DND-41 (cell line): ENCODE measurements around the gene PDZD4.

Experiments used
- ATAC-seq: fragments of 200-7000 bp; cut with Tn5 transposase; 3 replicates; pipeline ENCODE4 v1.9.1; 2021; ENCODE audit warnings: low read depth; ENCODE audit not compliant: insufficient read depth
- DNase-seq: peaks from one replicate; pipeline ENCODE4 v3.0.0-alpha.2; 2020
- H2AFZ ChIP-seq: 2 replicates; pipeline ENCODE4 v1.6.0; 2012; ENCODE audit warnings: low read depth, low read length
- H3K27ac ChIP-seq: 2 replicates; pipeline ENCODE4 v1.5.1; 2012; ENCODE audit warnings: low read length, inconsistent platforms
- H3K27me3 ChIP-seq: fragments of 200-600 bp; sonication (generic); 2 replicates; pipeline ENCODE4 v1.6.0; 2012; ENCODE audit warnings: low read length, mild to moderate bottlenecking, inconsistent platforms; ENCODE audit not compliant: insufficient read depth, poor library complexity
- H3K36me3 ChIP-seq: 2 replicates; pipeline ENCODE4 v1.5.1; 2012; ENCODE audit warnings: low read length, inconsistent platforms; ENCODE audit not compliant: insufficient read depth
- H3K4me1 ChIP-seq: 2 replicates; pipeline ENCODE4 v1.5.1; 2012; ENCODE audit warnings: mild to moderate bottlenecking, low read length; ENCODE audit not compliant: insufficient read depth
- H3K4me2 ChIP-seq: 2 replicates; pipeline ENCODE4 v1.6.0; 2012; ENCODE audit warnings: mild to moderate bottlenecking, moderate library complexity, low read length, inconsistent platforms; ENCODE audit not compliant: insufficient read depth
- H3K4me3 ChIP-seq, 2 experiments: fragments of 200-600 bp in 1 of 2; shearing (Covaris generic) in 1 of 2; 2 replicates each; pipeline ENCODE4 v1.5.1; 2012 to 2016; ENCODE audit warnings: inconsistent platforms in 2 of 2, low read length in 2 of 2, mild to moderate bottlenecking in 2 of 2, low read depth in 1 of 2, moderate library complexity in 1 of 2
- H3K79me2 ChIP-seq: 2 replicates; pipeline ENCODE4 v1.6.0; 2012; ENCODE audit warnings: low read length, inconsistent platforms; ENCODE audit not compliant: insufficient read depth
- H3K9ac ChIP-seq: 2 replicates; pipeline ENCODE4 v1.6.0; 2012; ENCODE audit warnings: low read depth, mild to moderate bottlenecking, inconsistent platforms, low read length, moderate library complexity
- H3K9me3 ChIP-seq: 2 replicates; pipeline ENCODE4 v1.5.1; 2012; ENCODE audit warnings: low read length, moderate library complexity, mild to moderate bottlenecking, inconsistent platforms; ENCODE audit not compliant: insufficient read depth, severe bottlenecking
- H4K20me1 ChIP-seq: 2 replicates; pipeline ENCODE4 v1.6.0; 2012; ENCODE audit warnings: low read length; ENCODE audit not compliant: insufficient read depth
- CTCF ChIP-seq: IDR thresholded peaks from 2 replicates; pipeline ENCODE4 v1.5.1; 2012; ENCODE audit warnings: borderline replicate concordance, low read length, moderate library complexity, mild to moderate bottlenecking; ENCODE audit not compliant: poor library complexity, severe bottlenecking; ENCODE audit errors: extremely low read depth
- EZH2 ChIP-seq: IDR thresholded peaks from 3 replicates; pipeline ENCODE4 v1.6.1; 2012; ENCODE audit warnings: borderline replicate concordance, low read depth, mild to moderate bottlenecking, moderate library complexity, low read length, inconsistent platforms; ENCODE audit not compliant: severe bottlenecking

PDZD4 gene

GRCh38 chrX:153794018-153794896, 36.1 kb downstream of the PDZD4 start, which contains the start of the genes IDH3G and SSR4:
Gene IDH3G (minus strand): TSS chrX:153794375. CDS start chrX:153794326, 49 bp downstream.
Gene SSR4 (plus strand): TSS chrX:153794668. CDS start chrX:153794688, 20 bp downstream.
- no peak for TF ChIP-seq CTCF
- TF ChIP-seq EZH2, result no peak
- DNase-seq (peak; percentile 94), ATAC-seq (peak; percentile 87)
- Histone ChIP-seq H3K27me3 (no peaks in the 10 kb centered on the region), H4K20me1 (peaks cover 42% of the 10 kb centered on the region), H3K79me2 (peaks cover 64% of the 10 kb centered on the region), H3K36me3 (peaks cover 65% of the 10 kb centered on the region), H3K4me3 (peak within 1 kb of the TSS; percentile 94 to 97), H3K4me1 (peaks cover 39% of the 10 kb centered on the region), H2AFZ (peak within 1 kb of the TSS; percentile 81), H3K9ac (peak within 1 kb of the TSS; percentile 79), H3K9me3 (no peaks in the 10 kb centered on the region), H3K27ac (peak within 1 kb of the TSS; percentile 94), H3K4me2 (peak within 1 kb of the TSS; percentile 93)

GRCh38 chrX:153793291-153793690, 37.1 kb downstream of the PDZD4 start:
- Histone ChIP-seq H3K4me1 (peaks cover 39% of the 10 kb centered on the region), H3K9me3 (no peaks in the 10 kb centered on the region), H3K4me3 (peak overlapping the region; percentile 53 to 97; a peak in 3 of 4 replicates), H3K79me2 (peaks cover 64% of the 10 kb centered on the region), H3K36me3 (peaks cover 67% of the 10 kb centered on the region), H3K27ac (peak overlapping the region; percentile 94), H3K9ac (peak overlapping the region; percentile 79), H3K4me2 (peak overlapping the region; percentile 82), H3K27me3 (no peaks in the 10 kb centered on the region), H4K20me1 (peaks cover 38% of the 10 kb centered on the region), H2AFZ (peak overlapping the region; percentile 81; the same call in 1 of the 2 replicates)
- TF ChIP-seq EZH2, result no peak
- DNase-seq (no peak), ATAC-seq (no peak)

- Histone ChIP-seq H4K20me1 (peaks cover 35% of the 10 kb centered on the region), H3K4me1 (peaks cover 39% of the 10 kb centered on the region), H3K4me3 (peak overlapping the region in 1 of 2 experiments; percentile 97; a peak in 2 of 4 replicates), H3K4me2 (peak overlapping the region; percentile 82), H3K9me3 (no peaks in the 10 kb centered on the region), H3K9ac (peak overlapping the region; percentile 79; the same call in 1 of the 2 replicates), H2AFZ (no peak overlapping the region), H3K27ac (no peak overlapping the region; the same call in 1 of the 2 replicates), H3K79me2 (peaks cover 64% of the 10 kb centered on the region), H3K36me3 (peaks cover 67% of the 10 kb centered on the region), H3K27me3 (no peaks in the 10 kb centered on the region)
- ATAC-seq (no peak), DNase-seq (no peak)
- TF ChIP-seq CTCF (no peak), EZH2 (no peak)
Observed at GRCh38 chrX:153792368-153792767, 38.0 kb downstream of the PDZD4 start.
